Pons (tissue), 1 donor: ENCODE measurements around the gene COMT.
A peak's percentile ranks its signal among the peaks of the same experiment; 100 is the strongest.

Experiments
- DNase-seq: peaks from one replicate; pipeline ENCODE4 v3.0.0-alpha.2; 2016; ENCODE audit warnings: low spot score

COMT gene

DNA sequence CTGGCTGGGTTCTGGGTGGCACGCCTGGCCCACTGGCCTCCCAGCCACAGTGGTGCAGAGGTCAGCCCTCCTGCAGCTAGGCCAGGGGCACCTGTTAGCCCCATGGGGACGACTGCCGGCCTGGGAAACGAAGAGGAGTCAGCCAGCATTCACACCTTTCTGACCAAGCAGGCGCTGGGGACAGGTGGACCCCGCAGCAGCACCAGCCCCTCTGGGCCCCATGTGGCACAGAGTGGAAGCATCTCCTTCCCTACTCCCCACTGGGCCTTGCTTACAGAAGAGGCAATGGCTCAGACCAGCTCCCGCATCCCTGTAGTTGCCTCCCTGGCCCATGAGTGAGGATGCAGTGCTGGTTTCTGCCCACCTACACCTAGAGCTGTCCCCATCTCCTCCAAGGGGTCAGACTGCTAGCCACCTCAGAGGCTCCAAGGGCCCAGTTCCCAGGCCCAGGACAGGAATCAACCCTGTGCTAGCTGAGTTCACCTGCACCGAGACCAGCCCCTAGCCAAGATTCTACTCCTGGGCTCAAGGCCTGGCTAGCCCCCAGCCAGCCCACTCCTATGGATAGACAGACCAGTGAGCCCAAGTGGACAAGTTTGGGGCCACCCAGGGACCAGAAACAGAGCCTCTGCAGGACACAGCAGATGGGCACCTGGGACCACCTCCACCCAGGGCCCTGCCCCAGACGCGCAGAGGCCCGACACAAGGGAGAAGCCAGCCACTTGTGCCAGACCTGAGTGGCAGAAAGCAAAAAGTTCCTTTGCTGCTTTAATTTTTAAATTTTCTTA lies 27.8 kb downstream of the COMT start:
- no peak for DNase-seq

GRCh38 chr22:19970031-19970478 lies 28.5 kb downstream of the COMT start:
- DNase-seq, result no peak

GRCh38 chr22:19970479-19971275 lies 29.1 kb downstream of the COMT start:
- peak; percentile 51 for DNase-seq

DNA sequence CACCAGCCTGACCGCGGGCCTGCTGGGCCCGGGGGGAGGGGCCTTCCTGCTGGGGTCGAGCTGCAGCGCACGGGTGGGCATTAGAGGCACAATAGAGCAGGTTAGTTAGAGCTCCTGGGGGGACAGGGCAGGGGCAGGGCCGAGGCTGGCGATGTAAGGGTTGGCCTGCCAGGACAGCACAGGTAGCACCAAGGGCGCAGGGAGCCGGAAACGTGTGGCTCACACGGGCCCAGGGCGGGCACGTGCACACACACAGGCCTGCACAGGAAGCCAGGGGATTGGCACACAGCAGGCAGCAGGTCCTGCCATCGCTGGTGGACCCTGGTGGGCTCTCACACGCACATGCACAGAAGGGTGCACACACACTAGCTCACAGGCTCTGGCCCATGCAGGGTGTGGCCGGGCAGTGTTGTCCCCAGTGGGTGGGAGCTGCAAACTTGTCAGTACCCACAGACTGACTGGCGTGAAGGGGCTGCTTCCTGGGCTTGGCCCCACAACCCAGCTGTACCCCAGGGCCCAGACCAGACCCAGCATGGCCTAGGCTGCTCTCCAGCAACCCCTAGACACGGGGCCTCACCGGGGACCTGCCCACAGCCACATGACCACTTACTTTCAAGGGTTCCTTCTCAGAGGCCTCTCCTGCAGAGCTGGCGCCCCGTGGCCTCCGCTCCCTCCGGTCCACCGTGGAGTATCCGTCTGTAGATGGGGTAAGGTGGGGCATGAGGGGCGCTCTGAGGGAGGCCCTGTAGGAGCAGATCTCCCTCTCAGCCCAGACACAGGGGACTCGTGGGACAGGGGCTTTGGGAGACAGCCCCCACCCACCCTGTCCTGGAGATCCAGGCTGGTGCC lies 29.9 kb downstream of the COMT start:
- DNase-seq, result no peak

DNA sequence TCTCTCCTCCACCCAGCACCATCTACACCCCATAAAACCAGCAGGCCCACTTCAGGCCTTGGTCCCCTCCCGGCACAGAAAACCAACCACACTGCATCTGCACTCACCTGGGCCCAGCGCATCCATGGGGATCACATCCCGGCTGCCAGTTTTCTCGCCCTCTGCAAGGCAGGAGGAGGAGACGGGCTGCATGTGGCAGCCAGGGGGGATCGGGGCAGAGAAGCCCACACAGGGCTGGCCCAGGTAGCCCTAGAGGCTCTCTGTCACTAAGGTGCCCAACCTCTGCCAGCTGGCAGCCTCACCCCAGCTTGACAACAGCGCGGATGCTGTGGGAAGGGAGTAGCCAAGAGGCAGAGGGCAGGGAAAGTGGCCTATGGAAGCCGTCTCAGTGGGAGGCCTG lies 30.7 kb downstream of the COMT start:
- DNase-seq, result no peak

DNA sequence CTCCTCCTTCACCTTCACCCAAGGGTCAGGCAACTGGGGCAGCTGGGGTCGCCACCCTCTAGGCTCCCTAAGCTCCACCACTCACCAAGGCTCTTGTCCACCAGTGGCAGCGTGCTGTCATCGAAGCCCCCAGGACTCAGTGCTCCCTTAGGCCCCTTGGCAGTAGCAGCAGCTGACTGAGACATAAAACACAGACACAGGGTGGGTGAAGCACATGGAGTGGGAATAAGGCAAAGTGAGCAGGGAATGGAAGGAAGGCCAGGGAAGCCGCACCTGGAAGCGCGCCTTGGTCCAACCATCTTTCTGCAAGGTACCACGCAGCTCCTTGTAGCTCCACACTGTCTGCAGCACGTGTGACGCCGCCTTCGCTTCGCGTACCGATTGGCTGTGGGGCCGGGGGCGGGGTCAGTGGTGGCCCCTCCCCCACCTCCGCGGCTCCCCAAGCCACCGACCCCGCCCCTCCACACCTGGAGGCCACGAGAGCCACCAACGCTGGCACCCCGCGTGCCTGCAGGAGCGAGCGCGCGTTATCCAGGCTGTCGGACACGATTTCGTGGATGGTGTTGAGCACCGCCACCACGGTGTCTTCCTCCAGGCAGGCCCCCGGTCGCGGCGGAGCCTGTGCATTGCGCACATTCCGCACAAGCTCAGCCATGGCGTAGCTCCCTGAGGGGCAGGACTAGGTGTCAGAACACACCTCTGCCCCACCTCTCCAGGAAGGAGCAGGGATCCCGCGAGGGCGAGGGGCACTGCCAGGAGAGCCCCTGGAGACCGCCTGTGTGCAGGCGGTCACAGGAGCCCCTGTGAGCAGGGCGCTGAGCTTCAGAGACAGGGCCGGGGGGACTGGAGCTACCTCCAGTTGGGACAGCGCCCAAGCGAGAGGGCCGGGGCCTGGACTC lies 31.3 kb downstream of the COMT start:
- DNase-seq, result no peak

DNA sequence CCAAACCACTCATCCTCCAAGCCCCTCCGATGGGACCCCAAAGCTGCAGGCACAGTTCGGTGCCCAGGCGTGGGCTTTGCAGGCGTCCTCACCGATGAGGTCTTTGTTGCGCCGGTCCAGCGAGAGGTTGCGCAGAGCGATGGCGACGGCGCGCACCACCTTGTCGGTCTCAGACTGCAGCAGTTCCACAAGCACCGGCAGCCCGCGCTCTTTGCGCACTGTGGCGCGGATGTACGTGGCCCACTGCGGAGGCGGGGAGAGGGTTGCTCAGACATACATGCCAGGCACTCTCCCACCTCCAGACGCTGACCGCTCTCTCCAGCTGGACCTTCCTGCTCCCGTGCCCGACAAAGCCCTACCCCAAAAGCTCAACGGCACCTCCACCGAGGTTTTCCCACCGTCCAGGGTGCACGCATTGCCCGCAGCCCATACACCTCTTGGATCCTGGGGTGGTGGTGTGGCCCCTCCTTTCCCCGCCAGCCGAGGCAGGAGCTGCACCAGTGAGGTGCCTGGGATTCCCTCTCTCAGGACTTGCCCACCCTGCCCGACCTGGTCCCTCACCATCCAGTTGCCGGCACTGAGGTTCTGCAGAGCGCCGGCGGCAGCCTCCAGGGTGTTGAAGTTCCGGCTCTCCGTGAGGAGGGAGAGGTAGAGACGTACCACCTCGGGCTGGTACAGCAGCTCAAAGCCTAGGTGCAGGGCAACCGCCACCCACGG lies 32.1 kb downstream of the COMT start:
- no peak for DNase-seq

DNA sequence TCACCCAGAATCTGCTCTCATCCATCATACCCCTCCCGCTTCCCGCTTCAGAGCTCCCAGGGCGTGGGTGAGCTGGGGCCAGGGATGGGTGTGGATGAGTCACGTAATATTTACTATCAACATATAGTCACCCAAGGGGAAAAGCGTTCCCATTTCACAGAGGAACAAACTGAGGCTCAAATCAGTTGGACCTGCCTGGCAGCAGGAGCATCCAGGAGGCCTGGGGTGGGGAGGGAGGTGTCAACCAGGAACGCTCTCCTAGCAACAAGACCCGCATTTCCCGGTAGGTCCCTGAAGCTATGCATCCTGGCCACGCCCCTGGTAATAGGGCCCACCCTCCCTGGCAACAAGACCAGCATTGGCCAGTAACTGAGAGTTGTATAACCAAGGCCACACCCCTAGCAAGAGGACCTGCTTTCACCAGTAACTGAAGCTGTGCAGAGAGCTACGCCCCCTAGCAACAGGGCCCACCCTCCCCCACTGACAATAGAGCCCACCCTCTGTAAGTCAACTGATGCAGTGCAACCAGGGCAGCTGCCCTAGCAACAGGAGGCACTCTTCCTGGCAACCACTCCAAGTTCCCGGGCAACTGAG lies 32.8 kb downstream of the COMT start:
- no peak for DNase-seq

GRCh38 chr22:19974935-19975706 lies 33.5 kb downstream of the COMT start:
- no peak for DNase-seq

DNA sequence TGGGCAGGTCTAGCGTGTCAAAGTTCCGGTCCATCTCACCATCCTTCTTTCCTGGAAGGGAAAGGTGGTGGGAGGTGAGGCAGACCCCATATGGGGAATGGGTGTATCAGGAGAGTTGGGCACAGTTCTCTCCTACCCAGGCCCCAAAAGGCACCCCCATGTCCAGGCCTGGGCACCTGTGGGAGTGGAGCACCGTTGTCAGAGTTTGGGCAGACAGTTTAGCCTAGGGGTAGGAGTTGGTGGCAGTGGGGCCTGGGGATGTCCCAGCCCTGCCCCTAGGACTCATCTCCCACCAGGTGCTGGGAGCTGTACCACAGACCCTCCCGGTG lies 34.1 kb downstream of the COMT start:
- no peak for DNase-seq

DNA sequence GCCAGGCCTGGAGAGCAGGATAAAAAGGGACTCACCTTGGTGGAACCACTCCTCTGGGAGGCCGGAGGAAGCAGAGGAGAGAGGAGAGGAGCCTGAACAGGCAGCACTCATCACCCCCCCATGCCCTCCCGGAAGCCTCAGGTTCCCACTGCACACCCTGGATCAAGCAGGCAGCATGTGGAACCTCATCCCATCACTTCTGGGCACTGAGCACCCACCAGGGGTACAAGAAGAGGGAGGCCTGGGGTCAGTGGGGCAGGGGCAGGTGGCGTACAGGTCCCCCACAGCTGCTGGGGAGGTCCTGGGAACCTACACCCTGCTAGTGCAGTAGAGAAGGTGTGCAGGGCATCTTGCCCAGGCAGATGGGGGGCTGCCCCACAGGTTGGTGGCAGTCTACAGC lies 35.1 kb downstream of the COMT start:
- no peak for DNase-seq

DNA sequence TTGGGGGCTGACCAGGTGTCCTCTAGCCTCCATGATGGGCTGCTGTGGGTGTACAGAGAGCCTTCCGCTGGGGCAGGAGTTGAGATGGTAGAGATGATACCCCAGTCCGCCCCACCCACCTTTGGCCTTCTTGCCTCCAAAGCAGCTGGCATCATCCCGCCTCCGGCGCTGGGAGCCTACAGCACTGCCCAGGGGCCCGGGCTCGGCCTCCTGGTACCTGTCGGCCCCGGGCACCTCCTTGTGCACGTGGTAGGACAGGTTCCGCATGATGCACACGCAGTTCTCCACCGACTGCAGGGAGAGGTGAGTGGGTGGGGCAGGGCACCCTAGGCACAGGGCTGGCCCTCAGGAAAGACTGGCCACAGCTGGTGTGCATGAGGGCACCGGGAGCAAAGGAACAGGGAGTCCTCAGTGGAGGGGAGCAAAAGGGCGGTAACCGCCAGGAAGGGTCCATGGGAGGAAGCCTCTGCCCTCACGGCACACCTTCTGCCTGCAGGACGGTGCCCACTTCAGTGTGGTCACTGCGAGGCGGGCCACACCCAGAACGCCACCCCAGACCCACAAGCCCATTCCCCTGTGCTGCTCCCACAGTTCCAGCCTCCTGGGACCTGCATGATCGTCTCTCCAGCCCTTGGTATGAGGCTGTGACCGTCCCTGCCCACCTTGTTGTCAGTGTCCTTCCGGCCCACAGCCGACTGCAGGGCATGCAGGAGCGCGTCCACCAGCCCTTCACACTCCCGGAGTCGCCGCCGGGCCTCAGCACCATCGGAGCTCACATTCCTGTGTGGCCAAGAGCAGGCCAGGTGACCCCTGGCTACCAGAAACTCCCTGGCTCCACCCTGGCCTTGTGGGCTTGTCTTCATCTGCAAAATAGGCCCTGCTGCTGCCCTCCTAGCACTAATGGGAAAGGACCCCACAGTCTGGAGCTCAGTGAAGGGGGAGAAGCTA lies 36.0 kb downstream of the COMT start:
- no peak for DNase-seq

DNA sequence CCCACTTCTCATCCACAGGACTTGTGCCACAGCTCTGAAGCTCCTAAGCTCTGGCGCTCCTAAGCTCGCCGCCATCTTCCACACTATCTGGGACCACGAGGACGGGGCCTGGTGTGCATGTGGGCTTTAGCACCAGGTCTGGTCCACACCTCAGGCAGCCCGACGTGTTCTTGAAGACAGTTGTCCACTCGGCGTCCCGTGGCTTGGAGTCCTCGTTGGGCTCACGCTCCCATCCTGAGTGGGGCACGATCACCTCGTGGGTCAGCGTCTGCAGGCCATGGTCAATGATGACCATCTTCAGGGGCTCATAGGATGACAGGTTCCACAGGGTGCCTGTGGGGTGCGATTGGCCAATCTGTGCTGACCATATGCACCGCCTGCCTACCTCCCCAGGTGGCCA lies 37.2 kb downstream of the COMT start:
- DNase-seq, result no peak

- DNase-seq, result no peak
Measured at GRCh38 chr22:19979712-19980493, 38.3 kb downstream of the COMT start.

DNA sequence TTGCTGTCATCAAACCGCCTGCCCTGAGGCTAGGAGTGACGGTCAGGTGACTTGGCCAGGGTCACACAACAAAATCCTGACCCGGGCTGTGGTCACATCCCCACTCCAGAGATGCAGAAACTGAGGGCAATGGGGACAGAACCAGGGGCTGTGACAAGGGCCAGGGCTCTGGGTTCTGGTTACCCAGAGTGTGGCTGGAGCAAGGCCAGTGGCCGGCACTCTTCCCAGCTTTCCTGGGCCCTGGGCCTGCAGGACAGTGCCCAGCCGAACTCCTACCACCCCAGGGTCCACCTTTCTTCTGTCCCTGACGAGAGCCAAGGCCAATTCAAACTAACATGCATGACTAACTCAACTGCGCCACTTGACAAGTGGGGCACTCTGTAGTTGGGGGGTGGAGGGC lies 39.2 kb downstream of the COMT start:
- no peak for DNase-seq

DNA sequence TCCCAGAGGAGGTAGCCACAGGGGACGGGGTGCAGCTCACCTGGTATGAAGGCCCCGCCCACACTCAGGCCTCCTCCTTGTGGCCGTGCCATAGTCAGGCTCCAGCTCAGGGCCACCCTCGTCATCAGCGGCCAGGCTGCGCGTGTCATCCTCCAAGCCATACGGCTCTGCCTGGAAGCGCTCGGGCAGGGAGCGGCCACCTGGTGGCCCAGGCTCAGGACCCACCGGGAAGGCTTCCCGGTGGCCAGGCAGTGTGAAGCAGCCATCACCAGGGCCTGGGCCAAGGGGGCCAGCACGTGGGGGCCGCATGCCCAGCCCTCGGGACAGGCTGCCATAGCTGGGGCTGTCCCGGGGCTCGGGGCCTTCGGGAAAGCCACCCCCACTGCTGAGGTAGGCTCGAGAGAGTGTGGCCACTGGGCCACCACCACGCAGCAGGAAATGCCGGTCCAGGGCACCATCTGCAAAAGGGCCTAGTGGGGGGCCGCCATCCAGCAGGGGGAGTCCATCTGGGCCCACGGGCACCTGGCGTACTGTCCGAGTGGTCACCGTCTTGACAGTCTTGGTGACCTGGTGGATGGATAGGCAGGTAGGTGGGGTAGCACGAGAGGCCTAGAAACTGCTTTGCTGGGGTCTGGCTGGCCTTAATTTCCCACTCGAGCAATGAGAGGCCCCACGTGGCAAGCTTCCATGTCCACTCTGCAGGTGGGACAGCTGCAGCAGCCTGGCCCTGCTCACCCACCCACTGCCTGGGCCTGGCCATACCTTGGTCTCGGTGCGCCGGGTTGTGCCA lies 39.8 kb downstream of the COMT start:
- DNase-seq, result no peak
